Stomach (tissue), 9 donors: ENCODE results near the gene DRD4. TPM values are rescaled to one million over a fixed set of nuclear protein-coding genes. Genes with fewer than 3 reads are reported as not detected.

ENCODE experiments used
- DNase-seq, 2 donors: peaks; one replicate each; pipeline versions ENCODE4 v3.0.0 to v3.0.0-alpha.2; 2013 to 2019
- H3K27ac ChIP-seq, 5 donors: fragments of 200-600 bp in 4 of 5; sonication (generic) in 4 of 5; one replicate each; pipeline ENCODE4 v1.5.1; 2013 to 2019; ENCODE audit warnings: mild to moderate bottlenecking in 1 of 5, moderate library complexity in 1 of 5
- H3K27me3 ChIP-seq, 3 donors: fragments of 200-600 bp; sonication (generic); one replicate each; pipeline ENCODE4 v1.5.1; 2017 to 2019; ENCODE audit warnings: mixed run types in 1 of 3
- H3K36me3 ChIP-seq, 4 donors: fragments of 200-600 bp; sonication (generic); 1 replicate in 3 of 4; 2 replicates in 1 of 4; pipeline ENCODE4 v1.5.1; 2016 to 2019
- H3K4me1 ChIP-seq, 4 donors: fragments of 200-600 bp; sonication (generic); one replicate each; pipeline ENCODE4 v1.5.1; 2016 to 2019
- H3K4me3 ChIP-seq, 4 donors: fragments of 200-600 bp; sonication (generic) in 3 of 4; one replicate each; pipeline ENCODE4 v1.5.1; 2016 to 2019; ENCODE audit warnings: mild to moderate bottlenecking in 1 of 4
- H3K9me3 ChIP-seq, 4 donors: fragments of 200-600 bp; sonication (generic); one replicate each; pipeline ENCODE4 v1.5.1; 2016 to 2019
- EP300 ChIP-seq: sonication (generic); formaldehyde crosslinking; IDR thresholded peaks from one replicate; pipeline ENCODE4 v1.6.1; 2017; ENCODE audit warnings: antibody characterized with exemption
- POLR2A ChIP-seq, 4 donors: fragments of 450-650 bp; IDR thresholded peaks; one replicate each; pipeline ENCODE4 v1.6.1; 2016; ENCODE audit warnings: antibody characterized with exemption in 4 of 4, control low read depth in 2 of 4, mild to moderate bottlenecking in 1 of 4, moderate library complexity in 1 of 4
- POLR2AphosphoS5 ChIP-seq, 3 donors: sonication (generic); formaldehyde crosslinking; IDR thresholded peaks; one replicate each; pipeline ENCODE4 v1.6.1; 2016; ENCODE audit warnings: antibody characterized with exemption in 3 of 3
- WGBS, 5 donors: extraction: QIAGEN DNeasy Blood & Tissue Kit in 3 of 5; methylation state at CpG; one replicate each; pipeline versions ENCODE4 v1.1.5 to v1.1.7; 2013 to 2018; 5-methylcytosine and 5-hydroxymethylcytosine counted together
- intact Hi-C: fragments of 100-400 bp; cut with DNase I; formaldehyde crosslinking; loops from one replicate; pipeline ENCODE4 v1.15.1; 2023; ENCODE audit warnings: low total_unique reads
- polyA plus RNA-seq, 3 donors: library from polyadenylated mRNA; stranded (reverse); fragments of 200-250 nt; gene quantifications; one replicate each; pipeline ENCODE4 v1.2.3, GENCODE V29; 2013
- total RNA-seq, 5 donors: library from RNA; depleted of rRNA; stranded (reverse); fragments of >200 nt; gene quantifications; one replicate each; pipeline versions ENCODE4 v1.1.0 to v1.2.3, GENCODE V29; 2014 to 2016
- TF ChIP-seq, protein P1 (sequence below), 7 experiments: fragments of 450-650 bp in 4 of 7; fragments of 200-600 bp in 3 of 7; sonication (generic) in 3 of 7; IDR thresholded peaks; one replicate each; pipeline ENCODE4 v1.5.1; 2016 to 2019; ENCODE audit warnings: antibody characterized with exemption in 7 of 7, control low read depth in 2 of 7, mild to moderate bottlenecking in 1 of 7
- donor health status: healthy with polysubstance abuse.
- donor health status: Bipolar disorder and iron deficiency.
- donor health status: healthy.

DRD4 gene
- total and polyA plus RNA-seq, 8 donors = 0.19 to 1.7 (median 0.50) TPM; not detected in 5

DNA sequence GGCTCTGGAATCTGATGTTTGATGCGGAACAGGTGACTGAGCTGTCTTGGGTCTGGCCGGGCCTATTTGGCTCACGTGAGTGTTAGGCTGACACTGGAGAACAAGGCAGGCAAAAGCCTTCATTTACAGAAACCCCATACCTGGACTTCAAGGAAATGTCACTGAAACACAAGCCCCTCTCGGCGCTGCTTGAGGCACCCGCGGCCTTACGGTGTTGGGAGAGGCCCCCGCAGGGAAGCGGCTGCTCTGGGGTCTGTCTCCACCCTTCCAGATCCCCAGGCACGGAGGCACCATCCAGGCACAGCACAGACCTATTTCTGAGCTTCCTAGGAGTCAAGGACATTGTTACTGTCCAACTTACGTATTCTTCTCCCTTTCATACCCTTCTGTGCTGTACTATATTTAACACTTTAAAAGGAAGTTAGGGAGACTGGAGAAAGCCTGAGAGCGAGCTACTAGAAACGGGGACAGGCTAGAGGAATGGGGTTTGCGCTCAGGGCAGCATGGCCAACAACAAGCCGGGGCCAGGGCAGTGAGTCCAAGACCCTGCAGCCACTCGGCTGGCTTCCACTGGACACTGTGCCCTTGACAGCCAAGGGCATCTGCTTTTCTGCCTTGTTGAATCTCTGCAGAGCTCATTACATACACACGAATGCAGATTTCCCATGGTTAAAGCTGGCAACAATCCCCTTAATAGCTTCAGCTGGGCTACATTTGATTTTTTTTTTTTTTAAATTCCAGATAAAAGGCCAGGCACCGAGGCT lies 23.8 kb downstream of the DRD4 start:
- intact Hi-C loops = loop anchor here (10.0 kb wide), 1 partner anchor 64 kb away; no protein-coding TSS in a partner anchor
- Histone ChIP-seq H3K36me3 (peaks cover 3 to 81% (median 65%) of the 10 kb centered on the region in 4 donors), H3K27ac (no peak overlapping the region), H3K4me3 (no peak overlapping the region), H3K27me3 (no peaks in the 10 kb centered on the region), H3K4me1 (peaks cover 0 to 10% (median under 1%) of the 10 kb centered on the region in 4 donors), H3K9me3 (no peaks in the 10 kb centered on the region)
- TF ChIP-seq, protein P1, sequence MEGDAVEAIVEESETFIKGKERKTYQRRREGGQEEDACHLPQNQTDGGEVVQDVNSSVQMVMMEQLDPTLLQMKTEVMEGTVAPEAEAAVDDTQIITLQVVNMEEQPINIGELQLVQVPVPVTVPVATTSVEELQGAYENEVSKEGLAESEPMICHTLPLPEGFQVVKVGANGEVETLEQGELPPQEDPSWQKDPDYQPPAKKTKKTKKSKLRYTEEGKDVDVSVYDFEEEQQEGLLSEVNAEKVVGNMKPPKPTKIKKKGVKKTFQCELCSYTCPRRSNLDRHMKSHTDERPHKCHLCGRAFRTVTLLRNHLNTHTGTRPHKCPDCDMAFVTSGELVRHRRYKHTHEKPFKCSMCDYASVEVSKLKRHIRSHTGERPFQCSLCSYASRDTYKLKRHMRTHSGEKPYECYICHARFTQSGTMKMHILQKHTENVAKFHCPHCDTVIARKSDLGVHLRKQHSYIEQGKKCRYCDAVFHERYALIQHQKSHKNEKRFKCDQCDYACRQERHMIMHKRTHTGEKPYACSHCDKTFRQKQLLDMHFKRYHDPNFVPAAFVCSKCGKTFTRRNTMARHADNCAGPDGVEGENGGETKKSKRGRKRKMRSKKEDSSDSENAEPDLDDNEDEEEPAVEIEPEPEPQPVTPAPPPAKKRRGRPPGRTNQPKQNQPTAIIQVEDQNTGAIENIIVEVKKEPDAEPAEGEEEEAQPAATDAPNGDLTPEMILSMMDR (IDR thresholded peaks at IDR 0.05) = no peak
- TF ChIP-seq POLR2AphosphoS5 (IDR thresholded peaks at IDR 0.05) = no peak
- no peak for TF ChIP-seq EP300
- TF ChIP-seq POLR2A (IDR thresholded peaks at IDR 0.05) = no peak
- WGBS, 5 donors = 89 to 95% (median 92%) methylated on average over 18 to 19 of the region's 19 CpGs
- no peak for DNase-seq

DNA sequence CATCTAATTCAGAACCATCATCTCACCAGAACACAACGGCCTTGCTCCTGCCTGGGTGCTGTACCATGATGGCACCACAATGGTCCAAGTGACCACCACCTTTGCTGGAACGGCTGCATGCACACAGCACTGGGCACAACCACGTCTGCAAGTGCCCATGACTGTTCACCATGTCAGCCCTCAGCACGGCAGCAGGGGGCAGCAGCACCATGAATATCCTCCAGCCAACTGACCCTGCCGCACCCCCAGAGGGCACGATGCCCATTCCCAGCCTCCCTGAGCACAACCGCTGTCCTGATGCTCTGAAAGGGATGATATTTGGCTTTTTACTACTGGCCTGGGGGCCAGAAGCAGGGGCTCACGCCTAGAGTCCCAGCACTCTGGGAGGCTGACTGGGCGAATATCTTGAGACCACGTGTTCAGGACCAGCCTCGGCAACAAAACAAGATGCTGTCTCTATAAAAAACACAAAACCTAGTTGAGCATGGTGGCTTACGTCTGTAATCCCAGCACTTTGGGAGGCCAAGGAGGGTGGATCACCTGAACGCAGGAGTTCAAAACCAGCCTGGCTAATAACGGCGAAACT lies 25.7 kb downstream of the DRD4 start:
- Histone ChIP-seq H3K4me1 (peaks cover 0 to 11% (median 0%) of the 10 kb centered on the region in 4 donors), H3K36me3 (peaks cover 3 to 78% (median 66%) of the 10 kb centered on the region in 4 donors), H3K4me3 (no peak overlapping the region), H3K27me3 (no peaks in the 10 kb centered on the region), H3K9me3 (no peaks in the 10 kb centered on the region), H3K27ac (no peak overlapping the region)
- no peak for TF ChIP-seq POLR2A (IDR thresholded peaks at IDR 0.05)
- TF ChIP-seq, protein P1 (IDR thresholded peaks at IDR 0.05) = peak in 5 of 7 experiments; percentile 55 to 89 (median 74)
- peak in 2 of 3 donors; percentile 21 to 43 for TF ChIP-seq POLR2AphosphoS5 (IDR thresholded peaks at IDR 0.05)
- peak; percentile 74 to 77 for DNase-seq
- 52 to 63% (median 60%) methylated on average over 12 to 15 of the region's 15 CpGs for WGBS, 5 donors
- intact Hi-C loops = loop anchor here (10.0 kb wide), 1 partner anchor 62 kb away; no protein-coding TSS in a partner anchor

GRCh38 chr11:665062-665703 lies 28.1 kb downstream of the DRD4 start:
- DNase-seq = peak in 1 of 2 donors; percentile 64
- no peaks in the 10 kb centered on the region for H3K27me3 ChIP-seq
- peaks cover 3 to 62% (median 52%) of the 10 kb centered on the region in 4 donors for H3K36me3 ChIP-seq
- intact Hi-C loops = loop anchor here (10.0 kb wide), 1 partner anchor 60 kb away; no protein-coding TSS in a partner anchor
- peak overlapping the region; percentile 4 to 67 (median 35) for H3K27ac ChIP-seq
- H3K4me3 ChIP-seq = no peak overlapping the region
- 59 to 85% (median 79%) methylated on average over 12 to 15 of the region's 15 CpGs for WGBS, 5 donors
- no peaks in the 10 kb centered on the region for H3K9me3 ChIP-seq
- H3K4me1 ChIP-seq = peaks cover 0 to 11% (median 0%) of the 10 kb centered on the region in 4 donors
- TF ChIP-seq POLR2AphosphoS5 (IDR thresholded peaks at IDR 0.05) = no peak
- TF ChIP-seq EP300 = no peak
- no peak for TF ChIP-seq POLR2A (IDR thresholded peaks at IDR 0.05)
- TF ChIP-seq, protein P1 (IDR thresholded peaks at IDR 0.05) = no peak

DNA sequence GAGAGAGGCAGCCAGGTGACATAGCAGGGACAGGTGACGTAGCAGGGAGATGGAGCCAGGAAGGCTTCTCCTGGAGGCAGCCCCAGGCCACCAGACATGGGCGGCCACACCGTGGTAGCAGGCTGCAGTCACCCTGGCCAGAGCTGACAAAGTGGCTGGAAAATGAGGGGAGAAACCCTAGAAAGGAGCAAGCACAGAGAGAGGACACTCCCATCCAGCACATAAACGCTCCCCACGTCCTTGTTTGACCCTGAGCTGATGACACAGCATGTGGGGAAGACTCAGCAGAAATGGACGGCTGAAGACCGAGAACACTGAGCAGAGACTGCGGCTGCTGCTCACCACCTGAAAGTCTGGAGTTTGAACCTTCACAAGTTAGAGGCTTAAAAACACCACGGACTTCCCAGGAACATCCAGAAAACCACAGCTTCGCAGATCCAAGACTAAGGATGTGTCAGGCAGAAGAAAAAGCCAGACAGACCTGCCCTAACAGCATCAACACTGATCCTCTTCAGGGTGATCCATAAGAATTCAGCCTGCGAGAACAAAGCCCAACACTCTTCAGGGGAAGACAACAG lies 28.7 kb downstream of the DRD4 start:
- intact Hi-C loops = loop anchor here (10.0 kb wide), 1 partner anchor 59 kb away; no protein-coding TSS in a partner anchor
- Histone ChIP-seq H3K36me3 (peaks cover 3 to 60% (median 47%) of the 10 kb centered on the region in 4 donors), H3K4me1 (peaks cover 0 to 11% (median 0%) of the 10 kb centered on the region in 4 donors), H3K27ac (peak overlapping the region; percentile 4 to 67 (median 35)), H3K27me3 (no peaks in the 10 kb centered on the region), H3K4me3 (no peak overlapping the region), H3K9me3 (no peaks in the 10 kb centered on the region)
- 63 to 73% (median 72%) methylated on average over 11 of the region's 11 CpGs for WGBS, 5 donors
- TF ChIP-seq POLR2AphosphoS5 (IDR thresholded peaks at IDR 0.05) (no peak), EP300 (no peak), POLR2A (IDR thresholded peaks at IDR 0.05) (no peak)
- TF ChIP-seq, protein P1 (IDR thresholded peaks at IDR 0.05) = no peak
- no peak for DNase-seq
